Testis (tissue), 2 donors: ENCODE measurements around the gene ERLIN1.

Source experiments
- POLR2A ChIP-seq: fragments of 450-650 bp; IDR thresholded peaks from one replicate; pipeline ENCODE4 v1.6.1; 2017; ENCODE audit warnings: antibody characterized with exemption, mild to moderate bottlenecking, moderate library complexity
- TF ChIP-seq, protein P1 (sequence below), 3 experiments: fragments of 450-650 bp in 2 of 3; fragments of 200-600 bp in 1 of 3; sonication (generic) in 1 of 3; IDR thresholded peaks; one replicate each; pipeline ENCODE4 v1.5.1; 2016 to 2019; ENCODE audit warnings: antibody characterized with exemption in 3 of 3, mild to moderate bottlenecking in 2 of 3, moderate library complexity in 1 of 3

DNA sequence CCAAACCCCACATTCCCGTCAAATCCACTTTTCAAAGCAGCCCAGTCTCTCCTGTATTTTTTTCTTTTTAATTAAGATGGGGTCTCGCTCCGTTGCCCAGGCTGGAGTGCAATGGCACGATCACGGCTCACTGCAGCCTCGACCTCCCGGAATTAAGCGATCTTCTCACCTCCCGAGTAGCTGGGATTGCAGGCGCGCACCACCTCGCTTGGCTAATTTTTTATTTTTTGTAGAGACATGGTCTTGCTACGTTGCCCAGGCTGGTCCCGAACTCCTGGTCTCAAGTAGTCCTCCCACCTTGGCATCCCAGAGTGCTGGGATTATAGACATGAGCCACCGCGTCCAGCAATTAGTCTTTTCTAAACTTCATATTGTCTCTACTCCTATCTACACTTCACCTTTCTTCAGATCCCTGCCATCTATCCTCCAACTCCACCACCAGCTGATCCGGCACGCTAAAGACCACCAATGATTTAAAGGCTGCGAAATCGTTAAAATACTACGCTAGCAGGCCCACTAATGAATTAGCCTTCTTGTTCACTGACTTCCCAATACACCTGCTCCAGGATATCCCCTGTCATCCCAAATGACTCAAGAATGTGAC lies 44.1 kb upstream of the ERLIN1 start:
- TF ChIP-seq, protein P1, sequence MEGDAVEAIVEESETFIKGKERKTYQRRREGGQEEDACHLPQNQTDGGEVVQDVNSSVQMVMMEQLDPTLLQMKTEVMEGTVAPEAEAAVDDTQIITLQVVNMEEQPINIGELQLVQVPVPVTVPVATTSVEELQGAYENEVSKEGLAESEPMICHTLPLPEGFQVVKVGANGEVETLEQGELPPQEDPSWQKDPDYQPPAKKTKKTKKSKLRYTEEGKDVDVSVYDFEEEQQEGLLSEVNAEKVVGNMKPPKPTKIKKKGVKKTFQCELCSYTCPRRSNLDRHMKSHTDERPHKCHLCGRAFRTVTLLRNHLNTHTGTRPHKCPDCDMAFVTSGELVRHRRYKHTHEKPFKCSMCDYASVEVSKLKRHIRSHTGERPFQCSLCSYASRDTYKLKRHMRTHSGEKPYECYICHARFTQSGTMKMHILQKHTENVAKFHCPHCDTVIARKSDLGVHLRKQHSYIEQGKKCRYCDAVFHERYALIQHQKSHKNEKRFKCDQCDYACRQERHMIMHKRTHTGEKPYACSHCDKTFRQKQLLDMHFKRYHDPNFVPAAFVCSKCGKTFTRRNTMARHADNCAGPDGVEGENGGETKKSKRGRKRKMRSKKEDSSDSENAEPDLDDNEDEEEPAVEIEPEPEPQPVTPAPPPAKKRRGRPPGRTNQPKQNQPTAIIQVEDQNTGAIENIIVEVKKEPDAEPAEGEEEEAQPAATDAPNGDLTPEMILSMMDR (IDR thresholded peaks at IDR 0.05), result no peak
- no peak for TF ChIP-seq POLR2A
